DOHH2 (cell line): Measurements from ENCODE around the gene ALG6.

ENCODE experiments used
- EZH2phosphoT487 ChIP-seq: fragments of 200-600 bp; sonication (generic); IDR thresholded peaks from 2 replicates; pipeline ENCODE4 v1.6.1; 2017; ENCODE audit warnings: borderline replicate concordance, mild to moderate bottlenecking, antibody characterized with exemption, low read length, moderate library complexity, mixed read lengths
- TF ChIP-seq, protein P1 (sequence below): fragments of 200-600 bp; sonication (generic); IDR thresholded peaks from one replicate; pipeline ENCODE4 v1.5.1; 2014; ENCODE audit warnings: antibody characterized with exemption, mild to moderate bottlenecking, low read depth, low read length; ENCODE audit not compliant: poor library complexity, severe bottlenecking

DNA sequence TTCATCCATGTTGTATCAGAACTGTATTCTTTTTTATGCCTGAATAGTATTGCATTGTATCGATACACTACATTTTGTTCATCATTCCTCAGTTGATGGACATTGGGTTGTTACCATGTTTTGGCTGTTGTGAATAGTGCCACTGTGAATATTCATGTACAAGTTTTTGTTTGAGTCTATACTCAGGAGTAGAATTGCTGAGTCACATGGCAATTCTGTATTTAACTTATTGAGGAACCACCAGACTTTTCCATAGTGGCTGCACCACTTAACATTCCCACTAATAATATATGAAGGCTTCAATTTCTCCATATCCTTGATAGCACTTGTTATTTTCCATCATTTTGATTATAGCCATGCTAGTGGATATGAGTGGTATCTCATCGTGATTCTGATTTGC, 56.2 kb downstream of the ALG6 start:
- TF ChIP-seq EZH2phosphoT487, result no peak
- TF ChIP-seq, protein P1, sequence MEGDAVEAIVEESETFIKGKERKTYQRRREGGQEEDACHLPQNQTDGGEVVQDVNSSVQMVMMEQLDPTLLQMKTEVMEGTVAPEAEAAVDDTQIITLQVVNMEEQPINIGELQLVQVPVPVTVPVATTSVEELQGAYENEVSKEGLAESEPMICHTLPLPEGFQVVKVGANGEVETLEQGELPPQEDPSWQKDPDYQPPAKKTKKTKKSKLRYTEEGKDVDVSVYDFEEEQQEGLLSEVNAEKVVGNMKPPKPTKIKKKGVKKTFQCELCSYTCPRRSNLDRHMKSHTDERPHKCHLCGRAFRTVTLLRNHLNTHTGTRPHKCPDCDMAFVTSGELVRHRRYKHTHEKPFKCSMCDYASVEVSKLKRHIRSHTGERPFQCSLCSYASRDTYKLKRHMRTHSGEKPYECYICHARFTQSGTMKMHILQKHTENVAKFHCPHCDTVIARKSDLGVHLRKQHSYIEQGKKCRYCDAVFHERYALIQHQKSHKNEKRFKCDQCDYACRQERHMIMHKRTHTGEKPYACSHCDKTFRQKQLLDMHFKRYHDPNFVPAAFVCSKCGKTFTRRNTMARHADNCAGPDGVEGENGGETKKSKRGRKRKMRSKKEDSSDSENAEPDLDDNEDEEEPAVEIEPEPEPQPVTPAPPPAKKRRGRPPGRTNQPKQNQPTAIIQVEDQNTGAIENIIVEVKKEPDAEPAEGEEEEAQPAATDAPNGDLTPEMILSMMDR, result no peak
